PC-9 (cell line): Measurements from ENCODE around the gene ACSS3.

Source experiments
- CTCF ChIP-seq: fragments of 200-600 bp; sonication (generic); conservative IDR thresholded peaks from 2 replicates; pipeline ENCODE4 v1.6.1; 2017; ENCODE audit warnings: mixed run types, antibody characterized with exemption, mild to moderate bottlenecking, moderate library complexity
- EZH2 ChIP-seq: fragments of 200-600 bp; sonication (generic); IDR thresholded peaks from 2 replicates; pipeline ENCODE4 v1.8.0; 2017; ENCODE audit warnings: antibody characterized with exemption, low read depth

- TF ChIP-seq CTCF: no peak
- TF ChIP-seq EZH2: no peak
Measured at GRCh38 chr12:81105687-81106086, 27.8 kb downstream of the ACSS3 start.
